IPS DF 19.7 (cell line): Measurements from ENCODE around the gene PHC2.

Experiments used
- DNase-seq: peaks from one replicate; pipeline ENCODE4 v3.0.0-alpha.2; 2013; ENCODE audit warnings: low read depth, low spot score

PHC2 gene

DNA sequence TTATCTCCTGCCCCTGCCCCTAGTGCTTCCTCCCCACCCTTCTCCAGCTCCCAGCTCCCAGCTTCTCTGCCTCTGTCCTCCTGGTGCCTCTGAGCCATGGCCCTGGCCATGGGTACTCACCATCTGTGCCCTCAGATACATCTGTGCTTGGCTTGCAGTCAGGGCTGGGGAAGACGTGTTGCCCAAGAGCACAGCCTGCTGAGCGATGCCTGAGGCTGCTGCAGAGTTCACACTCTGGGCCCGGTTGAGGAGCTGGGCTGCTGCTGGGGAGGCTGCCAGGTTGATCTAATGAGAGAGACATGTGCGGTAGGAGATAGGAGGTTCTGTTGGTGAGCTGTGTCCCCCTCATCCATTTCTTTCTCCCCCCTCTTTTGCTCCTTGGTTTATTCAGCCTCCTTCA, 60.6 kb downstream of the PHC2 start:
- DNase-seq = no peak

DNA sequence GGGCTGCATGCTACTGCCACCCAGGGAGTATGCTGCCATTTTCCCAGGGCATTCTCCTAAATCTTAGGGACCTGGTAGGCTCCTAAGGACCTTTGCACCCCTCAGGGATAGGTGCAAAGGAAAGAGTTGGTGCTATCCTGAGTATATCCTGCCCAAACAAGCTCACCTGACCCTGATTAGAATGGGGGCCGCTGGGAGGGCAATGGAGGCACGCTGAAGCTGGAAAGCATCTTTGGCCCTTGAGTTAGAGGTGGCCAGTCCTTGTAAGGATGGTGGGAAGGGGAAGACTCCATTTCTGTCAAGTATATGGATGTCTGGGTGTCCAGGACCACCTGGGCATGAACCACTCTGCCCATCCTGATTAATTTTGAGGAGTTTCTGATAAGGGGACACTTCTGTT, 61.1 kb downstream of the PHC2 start:
- DNase-seq = no peak

DNA sequence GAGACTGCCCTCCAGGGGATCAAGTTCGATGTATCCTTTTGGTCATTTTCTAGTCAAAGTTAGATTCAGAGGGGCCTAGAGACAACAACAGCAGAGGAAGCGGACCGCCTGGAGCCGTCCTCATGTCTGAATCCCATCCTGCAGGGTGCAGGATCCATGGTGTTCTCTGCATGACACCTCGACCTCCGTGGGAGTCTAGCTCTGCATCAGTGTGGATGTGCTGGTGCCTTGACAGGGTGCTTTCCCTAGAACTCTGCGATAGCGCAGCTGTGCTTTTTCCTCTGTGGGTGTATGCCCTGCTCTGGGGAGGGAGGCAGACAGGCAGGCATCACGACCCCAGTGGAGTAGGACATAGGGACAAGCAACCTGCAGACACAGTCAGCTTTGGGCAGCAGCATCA, 61.8 kb downstream of the PHC2 start:
- no peak for DNase-seq

DNA sequence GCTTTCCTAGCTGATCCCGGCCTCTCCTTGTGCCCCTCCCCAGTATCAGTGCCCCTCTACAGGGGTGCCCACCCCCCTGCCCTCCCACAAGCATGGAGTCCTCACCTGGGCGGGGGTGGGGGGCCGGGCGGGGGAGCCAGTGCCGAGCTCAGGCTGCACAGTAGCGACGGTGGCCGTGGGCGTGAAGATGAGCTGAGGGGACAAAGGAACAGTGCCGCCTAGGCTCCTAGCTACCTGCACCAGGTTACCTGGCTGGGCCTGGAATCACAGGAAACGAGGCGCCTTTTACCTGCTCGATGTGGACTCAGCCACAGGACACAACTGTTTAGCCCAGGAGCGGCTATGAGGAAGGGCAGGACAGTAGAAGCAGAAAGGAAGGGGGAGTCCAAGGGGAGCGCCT, 62.5 kb downstream of the PHC2 start:
- DNase-seq = no peak

DNA sequence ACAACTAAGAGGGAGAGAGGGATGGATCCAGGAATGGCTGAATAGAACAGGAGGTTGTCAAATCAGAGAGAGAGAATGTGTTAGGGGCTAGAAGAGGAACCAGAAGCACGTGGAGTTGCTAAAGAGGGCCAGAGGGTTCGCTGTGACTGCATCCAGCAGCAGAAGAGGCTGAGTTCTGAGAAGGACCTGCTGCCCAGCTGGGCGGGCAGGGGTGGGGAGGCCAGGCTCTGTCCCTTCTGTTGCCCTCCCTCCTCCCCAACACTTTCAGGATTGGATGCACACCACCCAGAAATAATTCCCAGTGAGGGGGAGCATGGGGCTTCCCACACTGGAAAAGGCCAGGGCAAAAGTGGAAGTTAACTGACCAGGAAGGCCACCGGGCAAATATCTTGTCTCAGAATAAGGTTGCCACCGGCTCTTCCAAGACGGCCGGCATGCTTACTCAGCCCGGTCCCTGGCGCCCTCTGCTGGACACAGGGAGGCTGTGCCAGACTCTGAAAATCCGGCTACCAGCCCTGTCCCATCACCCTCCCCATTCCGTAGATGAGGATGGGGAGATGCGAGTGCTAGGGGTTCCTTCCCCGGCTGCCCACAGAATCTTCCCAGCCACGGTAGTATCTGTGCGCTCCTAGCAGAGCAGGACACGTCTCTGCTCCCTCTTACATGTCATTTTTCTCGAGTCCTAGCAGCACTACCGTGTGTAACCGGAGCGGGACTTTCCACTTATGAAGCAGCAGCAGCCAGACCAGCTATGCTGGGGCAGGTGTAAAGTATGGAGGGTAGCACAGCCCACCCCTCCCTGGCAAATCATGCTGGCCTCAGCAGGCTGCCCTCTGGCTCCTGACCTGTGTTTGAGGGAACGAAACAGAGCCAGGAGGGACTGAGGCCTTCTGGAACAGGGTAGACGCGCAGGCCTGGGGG, 63.1 kb downstream of the PHC2 start:
- DNase-seq = peak; percentile 33

DNA sequence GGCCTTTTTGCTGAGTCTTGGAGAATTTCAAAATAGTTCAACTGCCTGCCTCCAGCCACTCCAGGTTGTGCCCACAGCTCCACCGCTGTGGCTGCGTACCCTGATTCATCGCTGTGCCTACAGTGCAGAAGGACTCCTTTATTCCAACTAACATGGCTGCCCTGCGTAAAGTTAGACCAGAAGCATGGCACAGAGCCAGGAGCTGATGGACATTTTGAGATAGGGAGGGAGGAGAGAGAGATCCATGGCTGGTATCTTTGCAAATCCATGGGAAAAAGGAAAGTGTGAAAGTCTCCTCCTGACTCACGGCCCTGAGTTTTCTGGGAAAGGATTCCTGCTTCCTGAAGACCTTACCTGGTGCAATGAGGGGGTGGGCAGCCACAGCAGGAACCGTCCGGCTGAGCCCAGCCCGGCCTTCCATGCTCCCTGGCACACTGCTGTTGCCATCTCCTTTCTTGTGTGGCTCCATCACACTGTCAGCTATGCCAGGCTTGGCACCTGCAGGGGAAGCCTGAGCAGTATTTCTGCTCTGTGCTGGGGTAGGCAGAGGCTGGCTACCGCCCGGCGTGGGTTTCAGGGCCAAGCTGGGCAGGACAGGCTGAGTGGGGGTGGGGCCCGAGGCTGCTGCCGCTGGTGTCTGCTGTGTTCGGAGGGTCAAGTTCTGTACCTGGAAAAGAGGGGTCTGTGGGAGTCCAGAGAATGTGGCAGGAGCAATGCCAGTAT, 64.0 kb downstream of the PHC2 start:
- DNase-seq = no peak

DNA sequence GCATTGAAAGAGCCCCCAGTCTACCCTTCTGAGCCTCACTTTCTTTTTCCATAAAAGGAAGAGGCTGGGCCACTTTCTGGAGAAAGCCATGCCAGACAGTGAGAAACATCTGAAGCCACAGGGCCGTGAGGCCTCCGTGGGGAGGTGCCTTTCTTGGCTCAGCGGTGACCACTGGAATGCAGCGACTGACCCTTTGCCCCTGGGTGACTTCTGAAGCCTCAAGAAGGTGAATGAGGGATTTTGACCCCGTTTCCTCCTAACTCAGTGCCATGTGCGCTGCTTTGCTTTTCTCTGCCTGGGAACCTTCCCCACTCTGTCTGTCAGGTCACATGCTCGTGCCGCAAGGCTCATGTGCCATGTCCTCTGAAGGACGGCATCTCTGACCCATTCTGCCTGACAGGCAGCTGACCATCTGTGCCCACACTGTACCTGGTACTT, 65.3 kb downstream of the PHC2 start:
- DNase-seq = no peak

DNA sequence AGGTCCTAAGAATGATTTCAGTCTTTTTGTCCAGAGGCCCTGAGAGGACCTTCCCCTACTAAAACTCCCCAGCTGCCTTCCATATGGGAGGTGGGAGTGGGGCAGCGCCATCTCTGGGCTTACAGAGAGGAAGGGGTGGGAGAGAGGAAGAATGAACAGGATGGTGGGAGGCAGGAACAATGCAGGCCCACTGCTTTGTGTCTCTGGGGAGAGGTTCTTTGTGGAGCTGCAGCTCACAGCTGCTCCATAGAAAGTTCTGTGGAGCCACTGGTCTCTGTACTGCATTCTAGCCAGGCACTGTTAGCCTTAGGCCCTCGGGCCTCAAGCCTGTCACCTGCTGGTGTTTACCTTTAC, 66.4 kb downstream of the PHC2 start:
- DNase-seq = no peak

DNA sequence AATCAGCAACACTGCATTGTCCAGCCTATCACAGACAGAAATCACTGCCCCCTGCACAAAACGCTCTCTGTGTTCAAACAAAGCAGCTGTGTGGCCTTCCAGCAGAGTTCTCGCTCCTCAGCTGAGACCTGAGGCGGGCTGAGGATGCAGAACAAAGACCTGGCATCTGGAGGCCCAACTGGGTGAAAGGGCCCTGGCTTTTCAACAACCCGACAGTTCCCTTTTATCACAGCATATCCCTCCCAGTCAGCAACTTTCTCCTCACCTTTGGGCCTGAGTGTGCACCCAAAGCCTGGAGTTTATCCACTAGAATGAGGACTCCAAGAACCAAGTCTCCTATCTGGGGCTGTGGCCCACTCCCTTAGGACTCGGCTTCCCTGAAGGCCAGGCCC, 67.4 kb downstream of the PHC2 start:
- no peak for DNase-seq

DNA sequence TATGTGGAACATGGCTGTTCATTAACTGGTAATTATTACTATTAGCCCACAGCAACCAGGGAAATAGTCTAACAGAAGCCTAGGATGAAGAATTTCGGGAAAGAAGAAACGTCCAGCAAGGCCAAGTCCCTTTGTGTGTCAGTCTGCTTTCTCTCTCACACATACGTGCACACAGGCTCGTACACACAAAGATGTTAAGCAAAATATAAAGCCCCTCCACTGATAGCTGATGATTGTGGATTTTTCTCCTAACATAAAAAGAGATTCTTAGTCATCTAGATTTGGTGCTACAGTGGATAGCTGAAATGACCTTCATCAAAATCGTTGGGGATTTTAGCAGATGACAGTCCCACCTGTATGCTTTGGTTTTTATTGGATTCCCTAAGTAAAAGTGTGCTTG, 67.9 kb downstream of the PHC2 start:
- no peak for DNase-seq

DNA sequence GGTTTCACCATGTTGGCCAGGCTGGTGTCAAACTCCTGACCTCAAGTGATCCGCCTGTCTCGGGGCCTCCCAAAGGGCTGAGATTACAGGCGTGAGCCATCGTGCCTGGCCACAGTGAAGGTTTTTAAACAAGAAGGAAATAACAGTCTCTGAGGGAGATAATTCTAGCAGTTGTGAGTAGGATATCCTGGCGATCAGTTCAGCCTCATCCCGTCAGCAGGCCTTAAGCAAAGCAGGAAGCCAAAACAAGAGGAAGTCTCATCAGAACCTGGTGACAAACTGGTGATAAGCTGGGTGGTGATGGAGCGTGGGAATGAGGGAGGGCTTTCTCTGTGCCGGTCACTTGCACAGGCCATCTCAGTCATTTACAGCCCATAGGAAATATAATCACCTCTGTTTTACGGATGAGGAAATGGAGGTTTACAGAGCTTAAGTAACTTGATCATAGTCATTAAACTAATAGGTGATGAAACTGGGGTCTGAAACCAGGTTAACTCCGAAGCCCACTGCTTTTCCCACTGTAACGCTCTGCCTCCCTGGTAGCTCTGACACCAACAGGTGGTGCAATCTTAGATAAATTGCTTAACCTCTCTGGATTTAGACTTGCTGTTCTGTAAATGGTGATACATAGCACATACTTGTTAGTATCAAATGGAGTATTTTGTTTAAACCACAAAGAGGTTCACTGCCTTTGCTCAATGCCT, 69.2 kb downstream of the PHC2 start:
- no peak for DNase-seq

DNA sequence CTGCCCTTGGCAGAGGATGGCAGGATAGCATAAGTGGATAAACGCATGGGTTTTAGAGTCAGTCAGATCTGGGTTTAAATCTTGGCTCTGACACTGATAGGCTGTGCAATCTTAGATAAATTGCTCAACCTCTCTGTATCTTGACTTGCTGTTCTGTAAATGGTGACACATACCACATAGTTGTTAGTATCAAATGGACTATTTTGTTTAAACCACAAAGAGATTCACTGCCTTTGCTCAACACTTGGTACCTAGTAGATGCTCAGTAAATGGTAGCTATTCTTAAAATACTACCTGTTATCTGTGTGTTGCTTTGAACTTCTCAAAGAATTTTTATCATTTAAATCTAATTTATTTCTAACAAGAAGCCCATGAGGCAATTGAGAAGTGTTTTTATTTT, 70.5 kb downstream of the PHC2 start:
- no peak for DNase-seq

DNA sequence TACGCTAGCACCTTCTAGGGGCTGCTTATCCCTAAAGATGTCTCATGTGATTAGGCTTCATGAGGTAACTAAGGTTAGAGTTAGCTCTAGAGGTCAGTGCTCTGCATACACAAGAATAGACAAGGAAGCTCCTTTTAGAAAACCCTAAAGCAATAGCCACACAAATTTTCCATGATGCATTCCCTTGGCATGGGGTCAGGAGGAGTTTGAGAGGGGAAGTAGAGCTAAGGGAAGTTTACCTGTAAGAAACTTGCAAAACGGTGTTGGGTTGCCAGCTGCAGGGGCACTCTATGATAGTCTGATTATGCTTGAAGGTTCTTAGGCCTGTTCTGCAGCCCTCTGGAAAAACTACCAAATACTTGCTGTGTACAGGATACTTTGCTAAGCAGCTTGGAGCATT, 71.0 kb downstream of the PHC2 start:
- no peak for DNase-seq

DNA sequence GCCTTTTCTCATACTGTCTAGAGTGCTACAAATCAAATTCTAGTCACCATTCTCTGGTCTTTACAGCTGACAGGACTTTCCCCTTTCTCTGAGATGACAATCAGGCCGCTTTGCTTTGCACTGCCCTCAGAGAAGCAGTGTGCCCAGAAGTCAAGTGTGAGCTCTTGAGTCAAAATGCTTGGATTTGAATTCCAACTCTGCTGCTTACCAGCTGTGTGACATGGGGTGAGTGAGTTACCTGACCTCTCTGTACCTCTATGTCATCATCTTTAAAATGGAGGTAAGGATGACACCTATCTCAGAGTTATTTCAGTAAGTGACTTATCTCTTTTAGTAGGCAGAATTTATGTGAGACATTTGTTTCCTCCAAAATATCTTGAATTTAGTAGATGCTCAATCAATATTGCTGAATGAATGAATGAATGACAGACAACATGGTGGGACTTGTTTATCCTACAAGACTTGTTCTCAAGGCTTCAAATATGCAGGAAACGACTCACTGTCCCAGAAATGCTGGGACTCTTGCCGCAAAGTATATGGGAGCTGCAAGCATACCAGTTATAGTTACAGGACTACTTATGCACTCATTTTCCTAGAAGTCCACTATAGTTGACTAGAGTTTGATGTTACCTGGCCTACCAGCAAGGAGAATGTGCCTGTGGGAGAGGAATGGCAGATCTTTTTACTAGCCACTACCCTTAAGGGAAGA, 71.9 kb downstream of the PHC2 start:
- no peak for DNase-seq

DNA sequence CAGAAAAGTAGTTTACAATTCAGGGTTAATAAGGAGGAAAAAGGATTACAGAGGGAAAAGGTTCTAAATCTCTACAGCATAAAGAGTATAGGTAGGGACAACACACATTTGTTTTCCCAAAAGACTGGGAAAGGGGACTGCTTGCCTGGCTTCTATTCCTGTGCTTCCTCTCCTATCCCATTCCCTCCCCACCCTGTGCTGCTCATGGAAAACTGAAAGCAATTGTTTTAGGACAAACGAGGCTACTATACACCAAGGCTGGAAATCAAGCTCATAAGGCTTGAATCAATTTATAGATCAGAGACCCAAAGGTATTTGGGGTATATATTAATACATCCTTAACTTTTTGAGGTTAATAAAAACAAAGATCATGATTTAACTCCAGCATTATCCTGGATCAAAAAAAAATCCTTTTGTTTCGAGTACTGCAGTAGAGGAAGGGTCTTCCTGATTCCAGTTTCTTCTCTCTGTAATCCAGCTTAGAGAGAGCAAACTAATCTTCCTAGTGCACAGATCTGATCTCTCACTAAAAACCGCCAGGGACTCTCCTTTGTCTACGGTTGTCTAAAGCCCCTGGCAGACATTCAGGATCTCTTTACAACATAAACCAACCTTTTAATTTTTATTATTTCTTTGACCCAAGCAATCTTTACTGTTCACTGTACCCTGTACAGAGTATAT, 72.6 kb downstream of the PHC2 start:
- no peak for DNase-seq

DNA sequence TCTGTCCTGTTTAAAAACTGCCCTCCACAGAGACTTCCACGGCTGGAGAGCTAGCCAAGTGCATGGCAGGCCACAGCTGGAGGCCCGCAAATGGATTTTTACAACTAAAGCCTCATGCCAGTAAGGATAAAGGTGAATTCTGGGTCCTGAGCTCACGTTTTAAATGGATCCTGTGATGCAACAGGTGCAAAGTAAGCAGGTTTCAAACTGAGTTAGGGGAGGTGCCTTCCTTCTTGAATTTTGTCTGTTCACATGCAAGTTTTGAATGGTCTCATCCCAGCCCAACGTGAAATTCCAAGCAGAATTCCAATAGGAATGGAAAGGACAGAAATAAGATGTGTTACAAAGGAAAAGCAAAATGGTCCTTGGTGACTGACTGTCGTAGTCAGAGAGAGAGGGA, 73.8 kb downstream of the PHC2 start:
- no peak for DNase-seq

DNA sequence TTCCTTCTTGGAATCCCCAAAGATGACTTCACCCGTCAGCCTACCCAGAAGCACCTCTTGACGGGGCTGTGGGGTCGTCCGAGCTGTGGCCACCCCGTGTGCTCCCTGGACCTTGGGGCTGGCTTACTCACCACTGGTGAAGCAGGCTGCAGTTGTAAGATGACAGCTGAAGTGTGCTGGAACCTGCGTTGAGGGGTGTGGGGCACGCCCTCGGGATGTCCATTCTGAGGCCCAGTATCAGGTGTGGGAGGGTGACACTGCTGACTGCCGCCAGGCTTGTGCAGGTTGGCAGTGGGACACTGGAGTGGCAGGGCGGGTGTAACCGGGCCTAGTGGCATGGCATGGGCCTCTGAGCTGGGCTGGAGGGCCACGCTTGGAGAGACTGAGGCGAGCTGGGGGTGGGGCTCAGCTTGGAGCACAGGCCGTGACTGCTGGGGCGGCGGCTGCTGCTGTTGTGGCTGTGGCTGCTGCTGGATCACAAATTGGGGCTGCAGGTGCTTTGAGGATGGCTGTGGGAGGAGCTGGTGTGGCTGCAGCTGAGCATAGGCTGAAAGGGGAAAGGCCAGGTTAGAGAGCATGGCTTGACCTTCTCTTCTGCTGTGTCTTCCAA, 76.1 kb downstream of the PHC2 start:
- DNase-seq = no peak

DNA sequence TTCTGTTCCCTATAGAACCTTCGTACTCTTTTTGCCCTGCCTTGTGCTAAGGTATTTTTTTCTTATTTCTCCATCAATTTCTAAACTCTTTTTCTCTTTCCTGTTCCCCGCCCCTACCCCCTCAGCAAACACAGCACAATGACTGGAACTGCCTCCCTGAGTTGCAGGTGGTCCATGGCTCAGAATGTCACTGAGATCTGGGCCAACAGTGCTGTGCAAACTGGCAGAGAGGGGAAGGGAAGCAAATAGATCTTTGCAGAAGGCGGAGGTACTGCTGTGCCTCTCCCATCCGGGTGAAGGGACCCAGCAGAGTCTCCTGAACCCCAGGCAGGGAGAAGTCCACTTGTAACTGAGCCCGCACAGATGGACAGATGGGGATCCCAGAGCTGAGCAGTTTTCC, 77.4 kb downstream of the PHC2 start:
- no peak for DNase-seq

DNA sequence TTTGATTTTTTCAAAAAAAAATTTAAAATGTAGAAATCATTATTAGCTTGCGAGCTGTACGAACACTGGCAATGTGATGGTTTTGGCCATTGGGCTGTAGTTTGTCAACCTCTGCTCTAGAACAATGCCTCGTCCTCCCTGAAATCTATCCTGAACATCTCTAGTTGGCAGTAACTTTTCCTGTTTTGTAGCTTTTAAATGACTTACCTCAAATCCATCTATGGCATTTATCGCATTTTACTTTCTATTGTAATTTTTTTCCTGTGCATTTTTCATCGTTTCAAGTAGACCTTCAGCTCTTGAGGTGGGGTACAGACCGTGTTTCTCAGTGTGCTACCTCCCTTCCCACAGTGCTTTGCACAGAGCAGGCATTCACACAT, 79.6 kb downstream of the PHC2 start:
- DNase-seq = no peak

DNA sequence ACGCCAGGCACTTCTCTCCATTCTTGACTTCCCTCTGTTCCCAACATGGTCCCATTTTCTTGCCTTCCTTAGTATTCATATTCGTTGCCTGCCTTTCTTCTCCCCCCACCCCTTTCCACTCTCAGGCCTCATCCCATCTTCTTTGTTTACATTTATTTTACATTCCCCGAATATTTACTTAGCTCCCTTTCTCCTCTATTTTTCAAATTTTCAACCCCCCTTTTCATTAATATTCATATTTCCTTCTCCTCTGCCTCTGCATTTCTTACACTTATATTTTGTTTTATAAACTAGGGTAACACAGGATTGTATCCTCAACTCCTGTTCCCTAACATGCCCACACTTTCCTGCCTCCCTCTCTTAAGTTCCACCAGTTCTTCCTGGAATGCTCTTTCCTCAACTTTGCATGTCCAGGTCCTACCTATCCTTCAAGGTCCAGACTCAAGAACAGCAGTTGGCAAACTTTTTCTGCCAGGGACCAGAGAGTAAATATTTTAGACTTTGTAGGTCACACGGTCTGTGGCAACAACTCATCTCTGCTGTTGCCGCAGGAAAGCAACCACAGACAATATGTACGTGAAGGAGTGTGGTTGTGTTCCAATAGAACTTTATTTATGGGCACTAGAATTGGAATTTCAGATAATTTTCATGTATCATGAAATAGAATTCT, 80.1 kb downstream of the PHC2 start:
- DNase-seq = no peak
